ENCODE measurements around the gene MACROD2. TPM values are rescaled to one million over a fixed set of nuclear protein-coding genes. Genes with fewer than 3 reads are reported as not detected.

Gene MACROD2
- total RNA-seq, 1 experiment from 2014 or later, result 1.6 TPM

GRCh38 chr20:14378326-14378725 is 383.0 kb downstream of the MACROD2 start:
- Histone ChIP-seq H4K91ac (ENCODE audit: insufficient read length, low read depth, low read length) (no peak overlapping the region), H3K9me3 (ENCODE audit: control insufficient read depth, low read depth, low read length) (no peaks in the 10 kb centered on the region), H3K4ac (ENCODE audit: low read depth, low read length) (no peak overlapping the region), H3K79me2 (ENCODE audit: insufficient read depth, low read length) (no peaks in the 10 kb centered on the region), H4K5ac (ENCODE audit: insufficient read length, low read depth, low read length) (no peak overlapping the region), H3K14ac (ENCODE audit: insufficient read depth, low read length) (no peak overlapping the region), H2AK5ac (ENCODE audit: insufficient read length, low read length) (no peak overlapping the region), H3K4me2 (ENCODE audit: insufficient read depth, insufficient read length, low read length) (no peak overlapping the region), H3K23me2 (ENCODE audit: insufficient read length, low read depth, low read length, poor library complexity, severe bottlenecking) (no peaks in the 10 kb centered on the region), H2BK120ac (ENCODE audit: low read depth, low read length, poor library complexity, severe bottlenecking) (no peak overlapping the region), H3K4me1 (ENCODE audit: insufficient read depth, low read length) (peaks cover 4% of the 10 kb centered on the region; the same call in 1 of the 2 replicates), H3K27ac (ENCODE audit: insufficient read length, low read depth, low read length) (no peak overlapping the region), H3K9ac (ENCODE audit: extremely low read depth, insufficient read length, low read length) (no peak overlapping the region), H2BK12ac (ENCODE audit: insufficient read length, low read depth, low read length) (no peak overlapping the region), H3K79me1 (ENCODE audit: insufficient read depth, low read depth, low read length, poor library complexity, severe bottlenecking) (no peaks in the 10 kb centered on the region), H3K18ac (ENCODE audit: insufficient read length, low read depth, low read length) (no peak overlapping the region), H3T11ph (ENCODE audit: low read length) (no peak overlapping the region), H3K56ac (ENCODE audit: insufficient read length, low read depth, low read length) (no peak overlapping the region), H3K23ac (ENCODE audit: insufficient read length, low read depth, low read length) (no peak overlapping the region), H2AFZ (ENCODE audit: low read length) (no peak overlapping the region), H4K20me1 (ENCODE audit: control insufficient read depth, insufficient read depth, insufficient read length) (no peaks in the 10 kb centered on the region), H2BK15ac (ENCODE audit: low read depth, low read length) (no peak overlapping the region), H2BK20ac (ENCODE audit: low read depth, low read length, poor library complexity, severe bottlenecking) (no peak overlapping the region), H2BK5ac (ENCODE audit: insufficient read length, low read length) (no peak overlapping the region), H4K8ac (replicated peaks; ENCODE audit: insufficient read length, low read depth, low read length) (no peak overlapping the region), H3K27me3 (ENCODE audit: insufficient read depth, low read length) (no peaks in the 10 kb centered on the region)
- Mint-ChIP-seq H3K4me3 (no peak overlapping the region), H3K9me3 (no peaks in the 10 kb centered on the region), H3K27ac (no peak overlapping the region), H3K27me3 (ENCODE audit: low read depth) (no peaks in the 10 kb centered on the region), H3K4me1 (peaks cover 6 to 14% of the 10 kb centered on the region in 2 experiments), H3K36me3 (ENCODE audit: insufficient read depth in 1 of 3, low read depth in 3 of 3) (no peaks in the 10 kb centered on the region)
- TF ChIP-seq, protein P1, sequence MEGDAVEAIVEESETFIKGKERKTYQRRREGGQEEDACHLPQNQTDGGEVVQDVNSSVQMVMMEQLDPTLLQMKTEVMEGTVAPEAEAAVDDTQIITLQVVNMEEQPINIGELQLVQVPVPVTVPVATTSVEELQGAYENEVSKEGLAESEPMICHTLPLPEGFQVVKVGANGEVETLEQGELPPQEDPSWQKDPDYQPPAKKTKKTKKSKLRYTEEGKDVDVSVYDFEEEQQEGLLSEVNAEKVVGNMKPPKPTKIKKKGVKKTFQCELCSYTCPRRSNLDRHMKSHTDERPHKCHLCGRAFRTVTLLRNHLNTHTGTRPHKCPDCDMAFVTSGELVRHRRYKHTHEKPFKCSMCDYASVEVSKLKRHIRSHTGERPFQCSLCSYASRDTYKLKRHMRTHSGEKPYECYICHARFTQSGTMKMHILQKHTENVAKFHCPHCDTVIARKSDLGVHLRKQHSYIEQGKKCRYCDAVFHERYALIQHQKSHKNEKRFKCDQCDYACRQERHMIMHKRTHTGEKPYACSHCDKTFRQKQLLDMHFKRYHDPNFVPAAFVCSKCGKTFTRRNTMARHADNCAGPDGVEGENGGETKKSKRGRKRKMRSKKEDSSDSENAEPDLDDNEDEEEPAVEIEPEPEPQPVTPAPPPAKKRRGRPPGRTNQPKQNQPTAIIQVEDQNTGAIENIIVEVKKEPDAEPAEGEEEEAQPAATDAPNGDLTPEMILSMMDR (conservative IDR thresholded peaks at IDR 0.05), result no peak
- DNase-seq, result no peak

Measured in H9 (cell line).